Measurements from ENCODE around the gene SNX32. TPM values are rescaled to one million over a fixed set of nuclear protein-coding genes. Genes with fewer than 3 reads are reported as not detected.

SNX32 gene
- total RNA-seq, 1 donor from 2014 or later = 6.1 TPM

DNA sequence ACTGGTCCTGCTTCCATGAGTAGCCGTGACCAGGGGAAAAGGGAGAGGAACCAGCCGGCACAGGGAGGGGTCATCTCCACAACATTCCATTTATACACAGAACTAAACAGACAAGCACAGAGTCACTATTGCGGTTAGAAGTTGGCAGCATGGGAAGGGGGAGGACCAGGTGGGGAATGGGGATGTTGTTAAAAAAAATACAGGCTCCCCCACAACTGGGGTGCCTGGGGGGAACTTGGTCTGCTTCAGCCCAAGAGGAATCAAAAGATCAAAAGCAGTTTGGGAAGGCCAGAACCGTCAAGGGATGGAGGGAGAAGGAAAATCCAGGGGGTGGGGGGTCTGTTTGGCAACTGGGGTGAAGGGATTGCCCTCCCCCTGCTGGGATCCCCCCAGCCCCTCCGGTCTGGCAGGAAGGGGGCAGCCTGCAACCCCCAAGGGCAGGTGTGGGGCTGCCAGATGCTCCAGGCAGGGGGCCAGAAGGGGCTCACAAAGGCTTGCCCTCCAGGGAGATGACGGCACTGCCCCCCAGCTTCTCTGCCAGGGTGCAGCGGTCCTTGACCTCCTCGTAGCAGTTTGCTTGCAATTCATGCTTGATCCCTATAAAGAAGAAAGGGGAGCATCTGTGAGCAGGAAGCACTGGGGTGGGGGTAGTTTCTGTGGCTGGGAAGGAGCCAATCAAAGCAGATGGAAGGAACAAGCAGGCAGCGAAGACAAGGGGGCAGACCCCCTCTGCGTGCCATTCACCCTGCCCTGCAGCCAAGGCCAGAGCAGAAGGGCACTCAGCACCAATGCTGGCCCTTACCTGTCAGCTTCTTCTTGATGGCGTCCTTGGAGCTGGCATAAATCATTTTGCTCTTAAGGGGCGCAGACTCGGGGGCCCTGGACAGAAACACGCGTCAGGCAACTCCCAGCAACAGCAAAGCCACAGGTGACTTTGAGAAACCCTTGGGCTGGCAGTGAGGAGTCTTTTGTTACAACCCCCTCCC, 21.4 kb downstream of the SNX32 start:
- DNase-seq (ENCODE audit: low spot score in 2 of 2) (no peak), FAIRE-seq (no peak)

GRCh38 chr11:65855927-65856363, 22.2 kb downstream of the SNX32 start:
- FAIRE-seq (no peak), DNase-seq (ENCODE audit: low spot score in 2 of 2) (no peak)

DNA sequence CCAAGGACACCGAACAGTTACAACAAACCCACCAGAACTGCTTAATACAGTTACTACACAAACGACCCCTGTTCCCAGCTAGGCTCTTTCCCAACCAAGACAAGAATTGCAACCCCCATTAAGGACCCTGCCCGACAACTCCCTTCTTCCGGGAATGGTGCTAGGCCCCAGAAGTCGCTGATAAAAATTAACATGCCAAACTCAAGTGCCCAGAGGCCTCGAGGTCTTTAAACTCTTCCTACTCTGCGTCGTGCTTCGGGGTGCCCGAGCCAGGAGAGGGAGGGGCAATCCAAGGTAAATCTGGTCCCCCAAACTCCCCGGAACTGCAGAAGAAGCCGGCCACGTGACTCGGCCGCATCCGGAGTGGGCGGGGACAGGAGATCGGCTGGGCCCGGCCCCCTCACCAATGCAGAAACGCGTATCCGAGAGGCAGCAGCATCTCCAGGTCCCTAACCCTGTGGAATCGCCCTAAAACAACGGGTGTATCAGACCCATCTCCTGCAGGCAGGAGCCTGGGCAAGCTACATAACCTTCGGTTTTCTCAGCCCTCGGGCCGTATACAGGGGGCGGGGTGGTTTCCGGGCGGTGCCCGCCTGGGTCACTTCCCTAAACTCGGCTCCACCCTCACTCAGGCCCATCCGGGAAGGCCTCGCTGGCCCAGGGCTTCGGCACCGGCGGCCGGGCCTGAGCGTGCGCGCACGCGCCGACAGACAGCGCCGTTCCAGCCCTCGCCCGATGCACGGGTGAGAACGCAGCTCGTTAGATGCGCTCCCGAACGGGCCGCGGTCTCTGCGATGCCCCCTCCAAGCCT, 23.1 kb downstream of the SNX32 start:
- FAIRE-seq (no peak), DNase-seq (ENCODE audit: low spot score in 2 of 2) (peak; percentile 64 to 70)

DNA sequence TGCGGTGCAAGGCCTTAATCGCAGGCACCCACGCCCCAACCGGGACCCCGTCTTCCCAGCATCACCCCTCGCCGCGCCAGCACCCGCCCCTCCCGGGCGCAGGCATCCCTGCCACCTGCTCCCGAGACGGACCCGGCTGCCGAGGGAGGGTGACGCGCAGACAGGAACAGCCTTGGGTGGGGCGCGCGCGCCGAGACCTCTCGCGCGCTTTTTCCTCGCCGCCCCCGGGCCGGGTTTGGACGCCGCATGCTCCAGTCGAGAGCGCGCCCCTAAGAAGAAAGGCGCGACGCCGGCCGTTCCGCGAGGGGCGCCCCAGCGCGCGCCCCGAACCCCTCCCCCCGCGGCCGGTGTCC, 23.7 kb downstream of the SNX32 start:
- peak in 1 of 2 donors; percentile 65 for DNase-seq (ENCODE audit: low spot score in 2 of 2)
- no peak for FAIRE-seq

DNA sequence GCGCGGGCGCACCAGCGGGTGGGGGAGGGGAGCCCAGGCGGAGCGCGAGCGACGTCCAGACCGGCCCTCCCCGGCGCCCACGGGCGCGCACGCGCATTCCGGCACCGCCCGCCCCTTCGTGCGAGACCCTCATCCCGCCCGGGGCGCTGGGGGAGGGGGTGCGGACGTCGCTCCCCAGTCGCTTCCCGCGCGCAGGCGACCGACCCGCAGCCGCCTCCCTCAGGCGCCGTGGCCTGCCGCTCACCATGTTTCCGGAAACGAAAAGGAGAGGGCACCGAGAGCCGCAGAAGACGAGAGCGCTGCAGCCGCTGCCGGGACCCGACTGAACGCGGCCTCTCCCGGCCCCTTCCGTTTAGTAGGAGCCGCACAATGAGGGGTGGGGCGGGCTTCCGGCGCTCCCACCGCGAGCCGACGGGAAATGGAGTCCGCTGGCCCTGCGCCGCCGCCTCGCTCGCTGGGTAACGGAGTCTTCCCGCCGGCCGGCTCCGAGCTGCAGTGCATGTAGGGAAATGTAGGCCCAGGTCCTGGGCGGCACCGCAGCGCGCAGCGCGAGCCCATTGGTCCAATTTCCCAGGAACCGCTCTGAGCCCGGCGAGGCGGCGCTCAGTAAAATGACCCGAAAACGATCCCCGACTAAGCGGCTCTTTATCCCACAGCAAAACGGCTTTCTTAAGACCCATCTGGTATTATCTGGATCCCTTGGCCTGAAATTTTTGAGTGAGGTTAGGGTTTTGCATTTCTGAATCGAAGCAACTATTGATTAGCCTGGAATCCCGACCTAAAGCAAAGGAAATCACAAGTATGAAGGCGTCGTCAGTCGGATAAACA, 24.3 kb downstream of the SNX32 start, which contains the start of gene CFL1:
TSS of gene CFL1 (minus strand) at position 328 of the 828 bp plus-strand sequence. CDS start at position 247, 81 bp downstream.
- no peak for FAIRE-seq
- peak; percentile 89 to 95 for DNase-seq (ENCODE audit: low spot score in 2 of 2)

DNA sequence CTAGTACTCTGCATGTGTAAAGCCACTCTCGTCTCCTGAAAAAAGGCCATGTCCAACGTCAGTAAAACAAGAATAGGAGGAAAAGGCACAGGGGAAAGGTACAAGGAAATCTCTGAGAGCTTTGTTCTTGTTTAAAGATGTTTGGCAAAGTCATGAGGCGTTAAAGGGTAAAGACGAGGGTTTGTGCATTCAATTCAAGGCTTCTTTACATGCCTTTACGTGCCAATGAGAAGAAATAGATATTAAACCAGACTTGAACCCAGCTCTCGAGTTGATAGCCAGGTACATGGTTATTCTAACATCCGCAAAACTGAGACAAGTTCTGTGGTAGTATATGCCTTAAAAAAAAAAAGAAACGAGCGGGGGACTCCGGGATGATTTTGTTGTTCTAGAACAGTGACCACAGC, 24.9 kb downstream of the SNX32 start:
- FAIRE-seq (no peak), DNase-seq (ENCODE audit: low spot score in 2 of 2) (no peak)

- peak; percentile 94 for DNase-seq (ENCODE audit: low spot score in 2 of 2)
- no peak for FAIRE-seq
Observed at GRCh38 chr11:65859095-65859811, 25.5 kb downstream of the SNX32 start.

- DNase-seq (ENCODE audit: low spot score in 2 of 2) (peak in 1 of 2 donors; percentile 55), FAIRE-seq (no peak)
Observed at GRCh38 chr11:65859812-65860277, 26.1 kb downstream of the SNX32 start.

GRCh38 chr11:65860278-65861164, 26.8 kb downstream of the SNX32 start, which contains the start of gene MUS81:
MUS81 (plus strand) TSS chr11:65860433; CDS start chr11:65860754, 321 bp downstream.
- DNase-seq (ENCODE audit: low spot score in 2 of 2) = peak; percentile 91 to 93
- FAIRE-seq = no peak

- DNase-seq (ENCODE audit: low spot score in 2 of 2) (no peak), FAIRE-seq (no peak)
Observed at GRCh38 chr11:65861165-65861505, 27.4 kb downstream of the SNX32 start.

GRCh38 chr11:65861533-65862183, 27.9 kb downstream of the SNX32 start:
- no peak for DNase-seq (ENCODE audit: low spot score in 2 of 2)
- FAIRE-seq = no peak

- FAIRE-seq = no peak
- no peak for DNase-seq (ENCODE audit: low spot score in 2 of 2)
Observed at GRCh38 chr11:65862191-65862735, 28.5 kb downstream of the SNX32 start.

- no peak for FAIRE-seq
- DNase-seq (ENCODE audit: low spot score in 2 of 2) = no peak
Observed at GRCh38 chr11:65862941-65863888, 29.5 kb downstream of the SNX32 start.

DNA sequence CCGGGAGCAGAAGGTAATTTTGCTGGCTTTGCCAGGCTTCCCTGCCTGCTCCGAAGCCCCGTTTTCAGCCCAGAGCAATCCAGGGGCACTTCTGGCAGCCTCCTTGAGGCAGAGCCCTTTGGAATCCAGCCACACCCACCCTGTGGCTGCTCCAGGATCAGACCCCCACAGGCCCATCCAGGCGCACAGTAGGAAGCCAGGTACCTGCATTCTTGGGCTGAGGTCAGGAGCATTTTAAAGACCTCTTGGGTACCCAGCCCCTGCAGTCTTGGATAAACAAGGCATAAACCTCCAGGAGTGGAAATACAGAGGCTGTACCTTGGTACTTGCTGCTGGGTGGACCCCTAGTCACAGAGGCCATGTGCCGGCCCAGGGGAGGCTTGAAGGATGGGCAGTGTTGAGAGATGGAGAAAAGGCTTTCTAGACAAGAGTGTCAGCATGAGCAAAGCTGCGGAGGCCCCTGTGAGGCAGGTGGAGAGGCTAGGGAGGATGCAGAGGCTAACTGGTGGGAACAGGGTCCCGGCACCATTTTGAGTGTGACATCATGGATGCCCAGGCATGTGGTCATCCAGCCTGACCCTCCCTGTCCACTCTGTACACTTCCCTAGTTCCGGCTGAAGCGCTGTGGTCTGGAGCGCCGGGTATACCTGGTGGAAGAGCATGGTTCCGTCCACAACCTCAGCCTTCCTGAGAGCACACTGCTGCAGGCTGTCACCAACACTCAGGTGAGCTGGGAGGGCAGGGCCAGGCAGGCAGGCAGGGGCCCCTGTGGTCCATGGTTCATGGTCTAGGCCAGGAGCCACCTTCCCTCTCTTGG, 30.3 kb downstream of the SNX32 start:
- DNase-seq (ENCODE audit: low spot score in 2 of 2) (no peak), FAIRE-seq (no peak)

DNA sequence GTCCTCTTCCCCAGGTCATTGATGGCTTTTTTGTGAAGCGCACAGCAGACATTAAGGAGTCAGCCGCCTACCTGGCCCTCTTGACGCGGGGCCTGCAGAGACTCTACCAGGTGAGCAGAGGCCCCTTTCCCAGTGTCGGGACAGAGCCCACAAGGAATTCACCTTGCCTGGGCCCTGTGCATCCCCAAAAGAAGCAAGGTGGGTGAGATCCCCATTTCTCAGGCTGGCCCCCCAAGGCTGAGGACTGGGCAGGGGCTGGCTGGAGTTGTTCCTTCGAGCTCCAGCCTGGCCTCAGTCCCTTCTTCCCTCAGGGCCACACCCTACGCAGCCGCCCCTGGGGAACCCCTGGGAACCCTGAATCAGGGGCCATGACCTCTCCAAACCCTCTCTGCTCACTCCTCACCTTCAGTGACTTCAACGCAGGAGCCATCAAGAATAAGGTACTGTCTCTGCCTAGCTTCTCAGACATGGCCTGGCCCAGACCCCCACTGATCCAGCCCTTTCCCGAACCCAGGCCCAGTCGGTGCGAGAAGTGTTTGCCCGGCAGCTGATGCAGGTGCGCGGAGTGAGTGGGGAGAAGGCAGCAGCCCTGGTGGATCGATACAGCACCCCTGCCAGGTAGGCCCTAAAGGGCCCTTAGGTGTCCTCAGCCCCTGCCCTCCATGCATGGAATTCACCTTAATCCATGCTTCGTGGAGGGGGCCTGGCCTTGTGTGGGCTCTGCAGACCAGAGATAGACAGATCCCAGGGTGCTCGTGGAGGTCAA, 31.1 kb downstream of the SNX32 start:
- DNase-seq (ENCODE audit: low spot score in 2 of 2) = no peak
- FAIRE-seq = no peak

Data from frontal cortex (tissue), 4 donors.